GM18511 (cell line): ENCODE results near the gene SCN10A.

Source experiments
- ATAC-seq: cut with Tn5 transposase; IDR thresholded peaks from one replicate; pipeline ENCODE4 v1.9.1; 2021; ENCODE audit warnings: mild to moderate bottlenecking, moderate library complexity; ENCODE audit not compliant: unreplicated experiment

Gene SCN10A

DNA sequence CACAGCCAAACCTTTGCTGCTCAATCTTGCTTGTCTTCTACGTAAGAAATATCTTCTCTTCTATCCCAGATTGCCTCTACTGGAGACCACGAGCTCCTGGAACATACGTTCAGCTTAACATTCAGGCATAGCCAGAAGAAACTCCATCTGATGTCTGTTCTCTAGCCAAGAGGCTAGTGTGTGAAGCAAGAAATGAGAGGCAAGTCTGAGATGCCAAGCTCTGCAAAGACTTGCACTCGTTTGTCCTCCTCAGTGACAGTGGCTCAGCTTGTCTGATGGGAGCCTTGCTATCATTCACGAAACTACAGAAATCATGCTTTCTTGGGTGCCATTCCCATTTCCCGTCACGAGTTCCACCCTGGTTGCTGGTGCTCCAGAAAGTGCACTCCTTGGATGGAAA, at the start of gene SCN10A:
Gene SCN10A, minus strand, starts transcription at position 192 of the 400 bp plus-strand sequence. CDS start 22,207 bp downstream, outside the sequence.
- ATAC-seq: no peak

DNA sequence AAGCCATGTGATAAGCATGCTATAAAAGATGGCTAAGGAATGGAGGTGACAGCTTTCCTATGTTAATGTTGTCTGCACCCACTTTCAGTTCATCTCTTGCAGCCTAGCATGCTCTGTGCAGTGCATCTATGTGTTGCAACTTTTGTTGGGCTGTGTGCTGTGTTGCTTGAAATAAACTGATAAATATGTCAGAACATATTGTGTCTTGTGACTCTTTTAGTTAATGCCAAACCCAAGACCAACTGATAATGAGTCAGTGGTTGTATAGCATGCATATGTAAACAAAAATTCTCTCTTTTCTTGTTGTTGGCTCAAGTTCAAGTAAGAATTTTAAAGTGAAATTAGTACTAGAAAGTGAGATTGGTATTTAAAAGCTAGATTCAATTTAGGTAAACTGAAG, 37.0 kb upstream of the SCN10A start:
- no peak for ATAC-seq

DNA sequence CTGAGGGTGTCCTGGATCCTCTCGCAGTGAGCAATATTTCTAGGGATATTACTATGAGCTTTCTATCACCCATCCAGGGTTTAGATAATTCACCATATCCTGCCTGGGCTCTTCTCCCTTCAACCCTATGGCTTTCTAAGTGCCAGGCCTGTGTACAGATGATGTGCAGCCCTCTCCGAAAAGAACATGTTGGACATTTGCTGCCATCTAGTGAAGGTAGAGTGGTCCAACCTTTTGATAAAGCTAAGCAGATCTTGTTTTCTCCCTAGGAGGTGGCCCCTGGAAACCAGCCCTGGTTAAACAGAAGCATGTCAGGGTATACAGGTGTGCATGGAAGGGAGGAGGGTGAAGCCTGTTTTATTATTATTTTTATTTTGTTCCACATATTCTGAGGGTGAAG, 27.9 kb upstream of the SCN10A start:
- no peak for ATAC-seq

DNA sequence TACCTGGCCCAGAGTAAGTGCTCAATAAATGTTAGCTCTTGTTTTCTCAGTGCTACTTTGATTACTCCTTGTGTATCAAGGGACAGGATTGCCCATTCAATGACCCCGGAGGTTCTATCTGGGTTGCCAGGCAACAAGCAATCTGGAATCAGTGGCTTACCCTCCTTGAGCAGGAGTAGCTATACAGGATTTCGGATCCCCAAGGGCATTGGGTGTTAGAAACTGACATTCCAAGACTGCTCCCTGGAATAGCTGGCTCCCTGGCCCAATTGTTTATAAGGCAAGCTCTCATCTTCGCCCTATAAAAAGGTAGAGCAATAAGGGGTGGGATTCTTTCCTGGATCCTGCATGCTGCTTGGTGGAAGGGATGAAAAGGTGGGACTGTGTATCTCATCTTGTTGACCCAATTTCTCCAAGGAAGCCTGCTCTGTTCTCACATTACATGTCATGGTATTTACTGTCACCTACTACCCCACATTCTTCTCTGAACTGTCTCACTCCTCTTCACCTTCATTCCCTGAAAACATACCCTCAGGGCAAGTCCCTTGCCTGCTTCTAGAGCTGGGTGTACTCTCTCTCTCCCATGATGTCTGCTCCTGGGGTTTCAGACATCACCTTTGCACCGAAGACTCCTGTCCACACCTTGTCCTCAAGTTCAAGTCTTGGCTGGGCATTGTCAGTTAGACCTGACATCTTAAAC, 26.4 kb upstream of the SCN10A start:
- no peak for ATAC-seq

DNA sequence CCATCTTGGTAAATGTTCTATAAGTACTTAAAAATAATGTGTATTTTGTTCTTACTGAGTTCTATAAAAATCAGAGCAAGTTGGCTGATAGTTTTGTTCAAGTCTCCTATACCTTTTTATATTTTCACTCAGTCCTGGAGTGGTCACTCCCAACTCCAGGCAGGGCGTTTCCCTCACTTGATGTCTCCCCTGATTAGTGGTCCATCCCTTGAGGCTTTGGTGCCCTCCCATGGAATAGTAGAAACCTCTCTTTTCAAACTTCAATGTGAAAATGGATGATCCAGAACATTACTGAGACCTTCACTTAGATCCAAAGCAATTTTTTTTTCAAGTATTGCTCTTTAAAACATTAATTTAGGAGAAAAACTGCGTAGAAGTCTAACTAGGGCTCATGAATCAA, 25.0 kb upstream of the SCN10A start:
- no peak for ATAC-seq

DNA sequence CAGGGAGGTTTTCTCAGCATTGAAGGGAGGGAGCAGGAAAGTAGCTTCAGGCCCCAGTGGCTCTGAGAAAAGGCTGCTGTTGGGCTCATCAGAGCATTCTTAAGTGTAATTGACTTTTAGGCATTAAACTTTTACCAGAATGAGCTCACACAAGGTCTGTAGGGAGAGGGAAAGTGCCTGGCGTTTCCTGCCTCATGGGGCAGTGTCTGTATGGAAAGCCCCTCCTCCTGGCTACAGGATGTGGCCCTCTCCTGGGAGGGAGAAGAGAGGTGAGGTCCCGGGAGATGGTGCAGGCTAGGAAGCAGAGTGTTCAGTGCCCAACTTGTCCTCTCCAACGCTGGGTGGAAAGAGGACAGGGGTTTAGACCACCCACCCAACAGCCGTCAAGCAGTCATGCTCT, 21.3 kb upstream of the SCN10A start:
- ATAC-seq: no peak

DNA sequence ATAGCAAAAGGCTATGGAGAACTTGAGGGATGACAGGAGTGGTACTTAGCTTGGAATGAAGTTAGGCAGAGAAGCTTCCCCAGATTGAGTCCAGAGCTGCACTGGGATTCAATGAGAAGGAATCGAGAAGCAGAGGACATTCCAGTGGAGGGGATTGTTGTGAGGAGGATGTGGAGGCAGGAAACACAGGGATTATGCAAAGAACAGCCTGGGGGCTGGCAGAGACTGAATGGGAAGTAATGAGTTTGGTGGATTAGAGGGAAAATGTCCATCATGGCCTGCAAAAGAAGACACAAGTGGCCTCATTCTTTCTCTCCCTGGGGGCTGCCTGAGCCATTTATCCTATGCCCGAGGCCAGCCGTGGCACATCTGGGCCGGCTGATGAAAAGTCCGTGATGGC, 20.5 kb upstream of the SCN10A start:
- ATAC-seq: no peak

DNA sequence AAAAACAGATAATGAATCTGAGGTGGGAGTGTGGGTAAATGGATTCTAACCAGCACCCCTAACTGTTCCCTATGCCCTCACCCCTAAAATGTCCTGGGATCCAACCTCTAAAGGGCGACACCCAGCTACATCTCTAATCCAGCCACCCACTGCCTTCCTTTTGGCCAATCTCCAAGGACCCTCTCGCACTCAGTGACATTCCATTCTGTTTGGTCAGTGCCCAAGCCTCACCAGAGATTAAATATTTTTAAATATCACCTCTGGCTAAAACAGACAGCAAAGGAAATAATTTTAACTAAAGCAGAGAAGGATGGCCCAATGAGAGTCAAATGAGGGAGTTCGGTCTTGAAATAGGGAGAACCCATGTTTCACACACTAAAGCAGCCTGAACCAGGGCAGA, 19.9 kb upstream of the SCN10A start:
- ATAC-seq: no peak

DNA sequence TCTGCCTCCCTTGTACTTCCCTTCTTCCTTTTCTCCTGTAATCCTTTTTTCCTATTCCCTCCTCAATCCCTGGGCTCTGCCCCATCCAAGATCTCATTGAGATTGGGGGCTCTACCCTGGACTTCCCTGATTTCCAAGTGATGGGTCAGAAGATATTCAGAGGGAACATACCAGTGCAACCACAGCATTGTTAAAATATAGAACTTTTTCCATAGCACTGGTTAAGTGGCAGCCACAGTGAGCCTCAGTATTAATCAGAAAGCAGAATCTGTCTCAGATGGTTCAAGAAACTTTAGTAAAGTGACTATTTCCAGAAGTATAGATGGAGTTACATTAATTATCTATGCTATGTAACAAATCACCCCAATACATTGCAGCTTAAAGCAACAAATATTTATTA, 18.7 kb upstream of the SCN10A start:
- no peak for ATAC-seq

DNA sequence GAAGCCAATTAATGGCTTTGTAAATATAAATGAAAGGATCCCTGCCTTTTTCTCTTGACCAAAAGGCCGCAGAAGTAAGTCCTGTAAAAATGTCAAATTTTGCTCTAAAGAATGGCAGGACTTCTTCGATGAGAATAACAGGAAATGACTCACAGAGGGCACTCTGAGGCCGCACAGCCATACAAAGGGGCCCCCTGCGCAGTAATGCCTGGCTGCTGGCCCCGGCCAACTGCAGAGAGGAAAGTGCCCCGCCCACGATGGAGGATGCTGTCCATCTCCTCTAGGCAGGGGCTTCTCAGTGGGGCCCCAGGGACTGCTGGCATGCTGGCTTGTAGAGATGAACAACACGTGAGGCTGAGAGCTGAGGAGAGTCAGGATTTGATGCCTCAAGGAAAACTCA, 18.1 kb upstream of the SCN10A start:
- ATAC-seq: no peak

DNA sequence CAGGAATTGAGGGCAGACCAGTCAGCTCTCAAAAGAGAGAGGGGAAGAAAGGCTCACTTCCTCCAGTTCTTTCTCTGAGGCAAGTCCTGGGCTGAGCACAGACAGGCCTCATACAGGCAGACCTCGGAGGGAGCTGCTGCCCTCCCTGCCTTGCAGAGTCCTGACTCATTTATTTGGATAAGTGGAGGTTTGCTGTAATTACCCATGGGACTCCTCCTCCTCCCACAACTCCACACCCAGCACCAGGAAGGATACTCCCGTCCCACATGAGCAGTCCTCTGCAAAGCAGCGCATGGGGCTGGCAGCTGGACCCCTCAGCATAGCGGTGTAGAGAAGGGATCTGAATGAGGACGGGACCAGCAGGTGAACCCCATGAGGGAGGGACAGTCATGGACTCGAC, 13.4 kb upstream of the SCN10A start:
- ATAC-seq: no peak

DNA sequence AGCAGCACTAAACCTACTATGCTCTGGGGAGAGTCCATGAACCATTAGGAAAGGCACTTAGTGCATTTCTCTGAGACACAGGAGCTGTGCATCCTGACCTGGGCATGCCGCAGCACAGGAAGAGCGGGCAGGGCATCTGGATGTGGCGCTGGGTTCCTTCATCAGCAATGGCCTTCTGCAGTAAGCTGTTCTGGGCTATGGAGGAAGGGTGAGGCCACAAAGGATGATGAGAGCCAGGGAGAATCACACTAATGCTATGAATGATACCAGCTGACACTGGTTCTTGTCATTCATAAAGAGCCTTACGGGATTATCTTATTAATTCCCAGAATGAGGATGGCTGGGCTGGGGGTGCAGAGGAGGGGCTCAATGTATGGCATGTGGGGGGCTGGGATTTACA, 12.7 kb upstream of the SCN10A start:
- ATAC-seq: no peak

DNA sequence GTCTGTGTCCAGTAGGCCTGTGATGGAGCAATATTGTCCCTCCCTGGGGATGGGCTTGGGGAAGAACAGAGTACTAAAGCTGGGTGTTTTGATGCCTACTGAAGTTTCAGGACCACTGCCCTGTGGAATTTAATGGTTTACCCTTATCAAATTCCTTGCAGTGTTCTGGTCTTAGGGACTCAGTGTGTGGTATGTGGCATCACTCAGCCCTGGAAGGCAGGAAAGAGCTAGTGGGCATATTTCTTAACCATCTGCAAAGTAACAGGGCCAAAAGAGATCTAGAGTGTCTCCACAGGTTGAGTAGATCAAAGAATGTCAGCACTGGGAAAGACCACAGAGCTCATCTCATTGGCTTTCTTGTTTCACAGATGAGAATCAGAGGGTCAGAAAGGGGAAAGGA, 11.8 kb upstream of the SCN10A start:
- ATAC-seq: no peak

DNA sequence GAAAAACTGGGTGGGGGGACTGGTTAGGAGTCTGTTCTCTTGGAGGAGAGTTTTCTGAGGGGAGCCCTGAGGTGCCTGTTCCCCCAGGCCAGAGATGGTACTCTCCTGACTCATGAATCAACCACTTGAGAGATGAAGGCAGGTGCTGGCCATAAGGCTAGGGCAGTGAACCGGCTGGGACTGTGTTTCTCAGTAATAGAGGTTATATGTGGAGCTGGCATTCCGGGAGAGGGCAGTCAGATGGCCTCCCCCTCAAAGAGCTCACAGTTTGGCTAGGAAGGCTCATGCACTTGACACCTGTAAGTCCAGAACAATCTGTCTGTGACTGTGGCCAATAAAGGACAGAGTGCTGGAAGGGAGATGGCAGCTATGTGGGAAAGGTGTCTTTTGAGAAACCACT, 10.0 kb upstream of the SCN10A start:
- ATAC-seq: no peak

DNA sequence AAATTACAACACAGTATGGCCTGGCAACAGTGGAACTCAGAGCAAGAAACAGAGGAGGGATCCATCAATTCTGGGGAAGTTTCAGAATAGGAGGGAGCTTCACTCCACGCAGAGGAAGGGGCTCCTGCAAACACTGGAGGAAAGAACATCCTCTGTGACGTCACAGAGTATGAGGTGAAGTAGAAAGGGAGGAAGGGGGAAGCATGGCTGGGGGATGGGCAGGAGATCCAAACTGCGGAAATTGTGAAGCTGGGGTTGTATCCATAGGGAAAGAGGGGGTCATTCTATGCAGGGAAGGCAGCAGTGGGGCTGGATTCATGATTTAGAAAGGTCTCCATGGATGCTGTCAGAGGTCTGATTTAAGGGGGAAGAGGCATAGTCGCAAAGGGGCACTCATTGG, 8.3 kb upstream of the SCN10A start:
- ATAC-seq: no peak

DNA sequence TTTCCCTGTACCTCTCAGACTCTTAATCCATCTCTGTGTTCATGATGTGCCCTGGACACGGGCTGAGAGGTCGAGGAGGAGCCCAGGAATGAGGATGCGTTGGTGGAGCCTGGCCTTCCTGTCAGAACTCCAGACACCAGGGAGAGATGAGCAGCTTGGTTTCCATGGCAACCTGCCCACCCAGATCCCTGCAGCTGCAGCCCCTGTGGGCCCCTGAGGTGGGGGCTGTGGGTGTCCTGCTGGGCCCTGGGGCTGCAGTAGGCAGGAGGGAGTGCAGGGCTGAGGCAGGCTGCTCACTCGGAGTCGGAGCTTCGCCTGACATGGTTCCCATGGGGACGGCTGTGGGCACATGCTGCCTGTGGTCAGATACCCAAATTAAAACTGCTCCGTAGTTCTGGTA, 7.7 kb upstream of the SCN10A start:
- no peak for ATAC-seq

DNA sequence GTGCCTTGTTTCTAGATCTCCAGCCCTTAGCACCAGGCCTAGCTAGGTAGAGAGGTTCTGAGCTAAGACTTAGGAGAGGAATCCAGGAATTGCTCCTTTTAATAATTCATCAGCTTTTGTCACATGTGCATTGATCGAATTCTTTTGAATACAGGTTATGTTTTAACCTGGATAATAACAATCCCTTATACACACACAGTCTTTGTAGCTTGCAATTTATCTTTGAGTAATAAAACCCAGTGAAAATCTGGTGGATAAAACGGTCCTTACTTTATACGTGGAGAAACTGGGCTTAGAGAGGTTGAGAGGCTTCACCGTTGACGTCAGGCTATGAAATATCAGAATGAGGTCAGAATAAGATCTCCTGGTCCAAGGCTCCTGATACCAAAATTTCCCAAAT, 7.2 kb upstream of the SCN10A start:
- no peak for ATAC-seq

DNA sequence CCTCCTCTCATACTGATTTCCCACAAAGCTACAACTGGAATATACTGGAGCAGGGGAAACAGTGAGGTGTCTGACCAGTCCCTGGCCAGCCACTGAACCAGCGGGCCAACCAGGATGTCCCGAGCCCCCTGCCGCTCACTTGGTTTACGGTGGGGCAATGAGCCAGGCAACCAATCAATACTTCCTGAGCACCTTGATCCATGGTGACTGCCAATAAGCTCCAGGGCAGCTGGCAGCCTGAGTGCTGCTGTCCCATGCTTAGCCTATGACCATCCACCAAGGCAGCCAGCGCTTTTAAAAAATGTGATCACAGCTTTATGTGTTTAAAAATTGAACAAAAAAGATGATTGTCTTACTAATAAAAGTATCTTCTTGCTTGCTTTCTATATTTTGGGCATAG, 4.2 kb downstream of the SCN10A start:
- no peak for ATAC-seq

DNA sequence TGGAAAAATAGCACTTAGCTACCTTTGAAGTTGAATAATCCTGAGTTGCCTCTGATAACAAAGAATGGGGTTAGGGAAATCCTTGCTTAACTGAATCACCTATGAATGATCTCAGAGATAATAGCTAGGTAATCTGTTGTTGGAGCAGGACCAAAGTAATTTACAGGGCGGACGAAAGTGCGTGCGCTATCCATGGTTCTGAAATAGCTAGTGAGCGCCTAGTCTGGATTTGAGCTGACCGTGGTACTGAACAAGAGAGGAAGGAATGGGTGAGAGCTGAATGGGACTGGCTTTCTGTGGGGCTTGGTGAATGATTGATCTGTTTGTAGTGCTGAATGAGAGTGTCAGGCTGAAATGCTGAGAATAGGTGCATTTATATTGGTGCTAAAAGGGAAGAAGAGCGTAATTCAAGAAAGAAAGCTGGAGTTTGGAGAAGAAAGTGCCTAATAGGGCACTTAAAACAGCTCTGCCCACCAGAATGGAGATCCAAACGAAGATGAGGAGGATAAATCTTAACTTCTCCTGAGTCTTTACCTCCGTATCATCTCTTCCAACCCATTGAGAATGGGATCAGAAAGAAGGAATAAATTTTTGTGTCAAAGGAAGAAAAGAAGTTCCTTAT, 10.1 kb downstream of the SCN10A start:
- no peak for ATAC-seq

DNA sequence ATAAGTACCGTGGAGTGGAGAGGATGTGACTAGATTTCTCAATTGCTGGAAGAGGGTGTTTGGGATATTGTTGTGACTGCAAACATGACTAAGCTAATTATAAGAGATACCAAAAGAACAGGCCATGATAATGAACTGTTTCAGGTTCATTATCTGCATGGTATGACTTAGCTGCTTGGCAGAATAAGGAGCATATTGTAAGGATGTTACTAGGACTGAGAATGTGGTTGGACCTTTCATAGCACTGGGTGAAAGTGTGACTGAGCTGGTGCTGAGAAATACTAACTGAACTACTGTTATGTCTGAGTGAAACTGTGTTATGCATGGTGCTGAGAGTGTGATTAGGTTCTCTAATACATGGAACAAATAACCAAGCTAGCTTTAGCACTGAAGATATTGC, 11.0 kb downstream of the SCN10A start:
- no peak for ATAC-seq

DNA sequence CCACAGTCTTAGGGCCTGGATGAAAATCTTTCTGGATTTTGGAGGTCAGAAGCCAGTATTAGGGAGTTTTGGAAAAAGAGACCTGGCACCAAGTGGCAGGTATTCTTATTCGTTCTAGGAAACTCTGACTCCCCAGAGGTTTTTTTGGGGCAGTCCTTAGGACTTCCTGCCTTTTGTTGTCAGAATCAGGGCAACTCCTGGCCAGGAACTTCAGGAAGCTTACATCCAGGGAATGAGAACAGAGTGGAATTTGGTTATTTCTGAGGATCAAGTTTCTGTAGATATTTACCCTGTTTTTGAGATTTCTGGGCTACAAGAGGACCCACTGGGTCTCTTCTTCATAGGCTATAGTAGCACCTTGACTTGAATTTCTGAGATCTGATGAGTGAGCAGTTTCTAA, 15.5 kb downstream of the SCN10A start:
- no peak for ATAC-seq

DNA sequence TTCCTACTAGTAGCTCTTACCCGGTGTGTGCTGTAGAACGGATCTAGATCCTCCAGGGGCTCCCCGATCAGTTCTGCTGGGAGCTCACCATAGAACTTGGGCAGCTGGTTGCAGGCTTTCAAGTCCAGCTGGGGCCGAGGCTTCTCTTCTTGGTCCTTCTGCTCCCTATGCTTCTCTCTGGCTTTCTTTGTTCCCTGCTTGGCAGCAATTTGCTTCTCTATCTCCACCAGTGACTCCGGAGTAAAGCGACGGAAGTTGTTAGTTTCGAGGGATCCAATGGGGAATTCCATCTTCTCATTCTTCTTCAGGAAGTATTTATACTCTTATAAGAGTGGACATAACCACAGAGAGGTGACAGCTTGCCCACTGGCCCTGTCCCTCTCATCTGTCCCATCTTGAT, 22.3 kb downstream of the SCN10A start:
- ATAC-seq: no peak

DNA sequence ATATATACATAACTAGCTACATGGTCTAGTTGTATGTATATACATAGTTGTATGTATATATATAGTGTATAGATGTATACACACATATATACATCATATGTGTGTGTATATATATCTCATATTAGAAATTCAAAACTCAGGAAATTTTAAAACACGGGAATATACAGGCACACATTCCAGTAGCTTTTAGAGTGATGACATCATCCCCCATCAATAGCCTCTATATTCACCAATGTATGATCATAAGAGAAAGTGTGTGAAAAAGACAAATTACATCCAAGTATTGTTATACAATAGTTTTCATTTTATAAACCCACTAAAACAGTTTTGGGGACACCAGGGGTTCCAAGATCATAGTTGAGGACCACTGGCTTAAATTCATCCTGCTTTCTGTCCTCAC, 23.0 kb downstream of the SCN10A start:
- ATAC-seq: no peak
